IPS DF 4.7 (cell line): Measurements from ENCODE around the gene SGTB.
"Not testable (repeated sequence)": the region's sequence is repeated elsewhere in the genome, so short reads cannot be mapped to it uniquely, and the experiment has no call there.

Experiments used
- DNase-seq: peaks from one replicate; pipeline ENCODE4 v3.0.0-alpha.2; 2013; ENCODE audit warnings: low spot score; ENCODE audit errors: extremely low read depth

Gene SGTB

GRCh38 chr5:65734921-65735320 is 13.0 kb upstream of the SGTB start:
- DNase-seq: no peak

DNA sequence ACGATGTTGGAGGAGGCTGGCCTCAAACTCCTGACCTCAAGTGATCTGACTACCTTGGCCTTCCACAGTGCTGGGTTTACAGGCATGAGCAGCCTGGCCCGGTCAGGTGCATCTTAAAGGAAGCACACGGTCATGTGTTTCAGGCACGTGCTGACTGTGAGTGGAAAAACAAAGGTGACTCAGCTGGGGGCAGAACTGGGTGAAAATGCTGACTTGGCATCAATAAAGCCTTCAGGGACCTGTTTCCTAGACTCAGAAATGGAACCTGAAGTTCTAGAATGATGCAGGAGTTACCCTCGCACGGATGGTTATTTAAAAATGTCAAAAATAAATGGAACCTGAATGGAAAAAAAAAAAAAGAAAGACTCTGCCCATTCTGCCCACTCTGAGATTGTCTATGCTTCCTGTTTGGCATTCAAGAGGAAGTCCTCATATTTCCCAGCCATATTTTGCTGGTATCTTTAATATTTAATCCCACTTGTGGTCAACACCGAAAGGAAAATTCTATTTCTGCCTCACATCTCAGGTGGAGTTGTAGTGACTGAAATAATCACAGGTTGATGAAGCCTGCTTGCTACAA is 12.4 kb upstream of the SGTB start:
- DNase-seq: not testable (repeated sequence)

DNA sequence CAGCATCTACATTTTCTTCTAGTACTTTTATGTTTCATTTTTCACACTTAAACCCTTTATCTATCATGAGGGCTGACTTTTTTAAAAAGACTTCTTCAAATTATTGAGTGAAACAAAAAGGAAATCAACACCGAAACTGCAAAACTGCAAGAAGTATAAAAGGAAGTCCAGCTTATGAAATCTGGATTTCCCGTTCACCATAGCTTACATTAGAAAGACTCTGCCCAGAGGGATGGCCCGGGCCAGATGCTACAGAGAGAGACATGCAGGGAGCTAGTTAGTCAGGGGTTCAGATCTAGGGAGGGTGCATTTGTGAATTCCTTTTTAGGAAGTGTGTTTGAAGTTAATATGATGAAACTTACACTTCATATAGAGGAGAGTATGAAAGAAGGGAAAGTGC is 10.1 kb upstream of the SGTB start:
- DNase-seq: not testable (repeated sequence)

DNA sequence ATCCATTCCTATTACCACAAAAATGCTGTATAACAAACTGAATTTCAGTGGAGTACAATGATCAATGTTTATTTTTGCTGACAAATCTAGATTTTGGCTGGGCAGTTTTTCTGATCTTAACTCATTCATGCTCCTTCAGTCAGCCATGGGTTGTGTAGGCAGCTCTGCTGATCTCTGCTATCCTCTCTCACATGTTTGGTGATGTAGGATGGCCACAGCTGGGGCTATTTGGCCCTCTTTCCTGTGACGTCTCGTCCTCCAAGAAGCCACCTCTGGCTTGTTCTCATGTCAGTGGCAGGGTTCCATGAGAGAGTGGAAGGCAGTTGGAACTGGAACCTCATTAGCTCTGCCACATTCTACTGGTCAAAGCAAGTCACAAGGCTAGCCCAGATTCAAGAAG is 9.0 kb upstream of the SGTB start:
- DNase-seq: no peak

DNA sequence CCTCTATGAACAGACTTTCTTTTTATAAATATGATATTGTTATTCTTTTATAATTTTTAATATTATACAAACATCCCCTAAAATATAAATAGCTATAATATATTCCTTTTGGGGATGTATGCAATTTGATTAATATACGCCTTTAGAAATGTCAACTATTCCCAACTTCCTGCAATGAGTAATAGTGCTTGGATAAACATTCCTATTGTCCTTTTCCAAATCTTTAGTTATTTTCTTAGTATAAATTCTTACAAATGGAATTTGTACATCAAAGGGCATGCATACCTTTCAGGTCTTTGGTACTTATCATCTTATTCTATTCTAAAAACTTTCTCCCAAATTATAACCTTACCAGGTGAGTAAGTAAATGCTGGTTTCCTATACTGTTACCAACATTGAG is 6.3 kb upstream of the SGTB start:
- no peak for DNase-seq

DNA sequence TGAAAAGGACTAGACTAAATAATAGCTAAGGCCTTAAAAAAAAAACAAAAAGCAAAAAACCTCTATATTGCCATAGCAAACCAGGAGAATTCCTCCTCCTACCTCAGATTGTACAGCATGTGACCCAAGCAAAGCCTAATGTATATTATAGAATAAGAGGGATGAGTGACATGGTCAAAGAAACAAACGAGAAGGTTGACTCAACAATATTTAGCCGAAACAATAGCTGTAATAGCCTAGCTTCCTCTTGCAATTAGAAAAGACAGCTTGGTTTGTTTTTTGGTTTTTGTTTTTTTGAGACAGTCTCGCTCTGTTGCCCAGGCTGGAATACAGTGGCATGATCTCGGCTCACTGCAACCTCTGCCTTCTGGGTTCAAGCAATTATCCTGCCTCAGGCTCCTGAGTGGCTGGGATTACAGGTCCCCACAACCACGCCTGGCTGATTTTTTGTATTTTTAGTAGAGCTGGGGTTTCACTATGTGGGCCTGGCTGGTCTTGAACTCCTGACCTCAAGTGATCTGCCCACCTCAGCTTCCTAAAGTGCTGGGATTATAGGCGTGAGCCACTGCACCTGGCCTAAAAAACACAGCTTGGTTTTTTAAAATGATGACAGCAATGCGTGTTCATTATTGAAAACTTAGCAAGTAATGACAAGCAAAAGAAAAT is 5.7 kb upstream of the SGTB start:
- DNase-seq: no peak

DNA sequence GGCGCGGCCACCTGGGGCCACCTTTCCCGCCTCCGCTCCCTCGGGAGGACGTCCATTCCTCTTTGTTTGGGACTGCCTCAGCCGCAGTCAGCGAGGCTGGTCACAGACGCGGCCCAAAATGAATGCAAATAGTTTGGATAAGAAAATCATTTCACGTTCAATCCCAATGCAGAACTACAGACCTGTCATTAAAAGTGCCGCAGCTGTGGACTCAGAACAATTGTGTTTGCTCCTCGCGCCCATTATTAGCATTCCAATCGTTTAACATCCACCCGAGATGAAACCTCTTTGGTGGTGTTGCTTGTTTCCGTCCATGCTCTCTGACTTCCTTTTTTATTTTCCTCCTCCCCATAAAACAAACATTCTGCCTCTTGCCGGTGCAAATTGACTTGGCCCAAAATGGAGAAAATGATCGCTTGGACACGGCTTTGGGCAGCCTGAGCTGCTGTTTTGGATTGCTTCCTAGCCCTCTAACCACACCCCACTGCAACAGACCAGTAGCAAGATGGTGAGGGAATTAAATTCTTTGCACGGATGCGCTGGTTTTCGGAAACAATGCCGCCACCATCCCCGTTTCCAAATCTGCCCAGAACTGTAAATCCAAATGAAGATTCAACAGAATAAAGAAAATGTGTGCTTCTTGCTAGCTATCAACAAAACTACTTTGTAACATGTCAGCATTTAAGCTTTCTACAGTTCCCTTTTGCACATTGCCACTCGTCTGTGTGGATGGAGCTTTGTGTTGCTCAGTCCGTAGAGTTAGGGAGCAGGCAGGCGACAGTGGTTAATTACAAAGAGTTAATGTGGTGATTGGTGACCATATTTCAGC is 880 bp upstream of the SGTB start:
- DNase-seq: no peak

- DNase-seq: no peak
Measured at GRCh38 chr5:65721050-65721719, 724 bp downstream of the SGTB start.

GRCh38 chr5:65718576-65719310 is 3.2 kb downstream of the SGTB start:
- no peak for DNase-seq

GRCh38 chr5:65708145-65708544 is 13.8 kb downstream of the SGTB start:
- no peak for DNase-seq

- no peak for DNase-seq
Measured at GRCh38 chr5:65707663-65708062, 14.2 kb downstream of the SGTB start.

GRCh38 chr5:65704621-65705239 is 17.2 kb downstream of the SGTB start:
- DNase-seq: no peak

DNA sequence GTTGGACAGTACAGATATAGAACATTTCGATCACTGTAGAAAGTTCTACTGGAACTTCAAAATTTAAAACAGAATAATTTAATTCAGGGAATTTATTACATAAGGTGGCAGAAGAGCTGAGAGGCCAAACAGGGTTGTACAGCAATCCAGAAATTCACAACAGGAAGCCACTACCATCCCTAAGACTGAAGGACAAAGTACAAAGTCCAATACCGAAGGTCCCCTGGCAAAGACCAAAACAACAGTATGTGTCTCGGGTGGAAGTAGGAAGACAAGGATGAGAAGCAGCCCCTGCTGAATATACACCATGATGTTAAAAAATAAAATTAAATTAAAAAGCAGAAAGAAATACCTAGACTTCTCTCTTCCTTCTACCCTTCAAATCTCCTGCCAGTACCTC is 19.9 kb downstream of the SGTB start:
- no peak for DNase-seq

- no peak for DNase-seq
Measured at GRCh38 chr5:65699338-65699737, 22.6 kb downstream of the SGTB start.

DNA sequence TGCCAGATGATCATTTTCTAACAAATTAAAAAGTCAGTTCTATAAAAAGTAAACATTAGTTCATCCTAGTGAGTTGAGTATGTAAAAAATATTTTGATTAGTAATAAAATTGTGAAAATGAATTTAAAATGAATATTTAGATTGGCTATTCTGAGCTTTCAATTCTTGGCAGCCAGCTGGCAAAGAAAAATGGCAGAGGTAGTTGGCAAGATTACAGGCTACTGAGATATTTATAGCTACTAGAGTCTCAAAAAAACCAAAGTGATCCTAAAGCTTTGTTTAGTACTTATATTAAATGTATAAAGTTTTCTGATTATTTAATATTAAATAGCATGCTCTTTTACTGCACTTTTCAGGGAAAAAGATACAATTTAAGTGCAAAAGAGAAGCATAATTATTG is 25.0 kb downstream of the SGTB start:
- no peak for DNase-seq

DNA sequence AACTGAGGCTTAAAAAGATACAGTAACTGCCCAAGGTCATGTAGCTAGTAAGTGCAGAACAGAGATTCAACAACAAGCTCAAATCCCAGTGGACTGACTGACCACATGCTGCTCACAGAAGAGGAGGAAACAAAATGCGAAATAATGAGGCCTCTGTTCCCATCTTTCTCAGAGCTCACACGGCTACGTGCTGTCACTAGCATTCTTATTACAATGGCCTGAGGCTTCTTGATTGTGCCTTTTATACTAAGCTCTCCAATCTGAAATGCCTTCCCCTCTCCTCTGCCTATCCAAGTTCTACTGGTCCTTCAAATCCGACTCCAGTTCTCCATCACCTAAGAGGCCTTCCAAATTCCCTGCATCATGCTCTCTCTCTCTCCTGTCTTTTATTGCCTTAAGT is 26.0 kb downstream of the SGTB start:
- DNase-seq: no peak

GRCh38 chr5:65695162-65695755 is 26.6 kb downstream of the SGTB start:
- no peak for DNase-seq

- DNase-seq: no peak
Measured at GRCh38 chr5:65693121-65693520, 28.8 kb downstream of the SGTB start.

DNA sequence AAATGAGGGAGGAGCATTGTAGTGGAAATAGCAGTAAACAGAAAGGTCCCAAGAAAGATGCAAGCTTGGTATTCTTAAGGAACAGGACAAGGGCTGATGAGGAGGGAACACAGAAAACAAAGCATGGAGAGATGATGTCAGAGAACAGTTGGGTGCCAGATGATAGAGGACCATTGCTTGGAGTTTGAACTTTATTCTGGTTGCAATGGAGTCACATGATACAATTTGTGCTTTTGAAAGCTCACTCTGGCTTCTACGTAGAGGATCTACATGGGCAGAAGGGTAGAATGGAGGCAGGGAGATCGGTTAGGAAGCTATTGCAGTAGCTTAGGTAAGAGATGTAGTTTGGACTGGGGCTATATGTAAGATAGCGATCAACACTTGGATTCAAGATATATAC is 39.8 kb downstream of the SGTB start:
- no peak for DNase-seq

- not testable (repeated sequence) for DNase-seq
Measured at GRCh38 chr5:65676056-65676455, 45.9 kb downstream of the SGTB start.

GRCh38 chr5:65674749-65675148 is 47.2 kb downstream of the SGTB start:
- no peak for DNase-seq
